Mucosa of stomach (tissue), 1 donor: ENCODE results near the gene FLT3LG.
A peak's percentile ranks its signal among the peaks of the same experiment; 100 is the strongest.
"Not testable (repeated sequence)": the region's sequence is repeated elsewhere in the genome, so short reads cannot be mapped to it uniquely, and the experiment has no call there.

ENCODE experiments used
- H3K27me3 ChIP-seq: one replicate; pipeline ENCODE4 v1.7.0; 2013; ENCODE audit warnings: mild to moderate bottlenecking, low read length; ENCODE audit not compliant: control insufficient read depth, insufficient read depth
- H3K36me3 ChIP-seq: one replicate; pipeline ENCODE4 v1.7.0; 2013; ENCODE audit warnings: low read length; ENCODE audit not compliant: control insufficient read depth, insufficient read depth
- H3K4me1 ChIP-seq: one replicate; pipeline ENCODE4 v1.7.0; 2013; ENCODE audit warnings: mild to moderate bottlenecking, low read length; ENCODE audit not compliant: control insufficient read depth, insufficient read depth
- H3K4me3 ChIP-seq: one replicate; pipeline ENCODE4 v1.7.0; 2013; ENCODE audit warnings: low read length
- H3K9ac ChIP-seq: one replicate; pipeline ENCODE4 v1.7.0; 2013; ENCODE audit warnings: mild to moderate bottlenecking, low read length, moderate library complexity
- H3K9me3 ChIP-seq: one replicate; pipeline ENCODE4 v1.7.0; 2013; ENCODE audit warnings: mild to moderate bottlenecking, low read length, moderate library complexity; ENCODE audit not compliant: control insufficient read depth
- donor health status: Pancreatic carcinoma.

Gene FLT3LG

GRCh38 chr19:49442771-49443365 is 31.1 kb upstream of the FLT3LG start:
- H3K4me3 ChIP-seq = peak overlapping the region; percentile 35
- H3K27me3 ChIP-seq = peaks cover 45% of the 10 kb centered on the region
- H3K36me3 ChIP-seq = no peaks in the 10 kb centered on the region
- peak overlapping the region; percentile 55 for H3K9ac ChIP-seq
- no peaks in the 10 kb centered on the region for H3K9me3 ChIP-seq
- peaks cover 4% of the 10 kb centered on the region for H3K4me1 ChIP-seq

- Histone ChIP-seq H3K9me3 (no peaks in the 10 kb centered on the region), H3K4me1 (peaks cover 4% of the 10 kb centered on the region), H3K27me3 (peaks cover 38% of the 10 kb centered on the region), H3K36me3 (no peaks in the 10 kb centered on the region), H3K4me3 (peak overlapping the region; percentile 35), H3K9ac (peak overlapping the region; percentile 55)
Observed at GRCh38 chr19:49443366-49444099, 30.5 kb upstream of the FLT3LG start.

GRCh38 chr19:49444100-49444700 is 29.8 kb upstream of the FLT3LG start:
- H3K36me3 ChIP-seq, H3K9ac ChIP-seq, H3K9me3 ChIP-seq, H3K4me3 ChIP-seq, H3K4me1 ChIP-seq: not testable (repeated sequence)
- H3K27me3 ChIP-seq = peaks cover 32% of the 10 kb centered on the region

GRCh38 chr19:49445997-49446396 is 28.0 kb upstream of the FLT3LG start:
- H3K9ac ChIP-seq = no peak overlapping the region
- no peaks in the 10 kb centered on the region for H3K9me3 ChIP-seq
- peaks cover 9% of the 10 kb centered on the region for H3K36me3 ChIP-seq
- H3K4me1 ChIP-seq = peaks cover 10% of the 10 kb centered on the region
- peaks cover 14% of the 10 kb centered on the region for H3K27me3 ChIP-seq
- no peak overlapping the region for H3K4me3 ChIP-seq

GRCh38 chr19:49447485-49448431 is 26.3 kb upstream of the FLT3LG start:
- Histone ChIP-seq H3K36me3 (peaks cover 9% of the 10 kb centered on the region), H3K9me3 (no peaks in the 10 kb centered on the region), H3K4me3 (no peak overlapping the region), H3K4me1 (peaks cover 12% of the 10 kb centered on the region), H3K27me3 (no peaks in the 10 kb centered on the region), H3K9ac (no peak overlapping the region)

- peaks cover 12% of the 10 kb centered on the region for H3K4me1 ChIP-seq
- H3K4me3 ChIP-seq = no peak overlapping the region
- H3K36me3 ChIP-seq = peaks cover 9% of the 10 kb centered on the region
- no peak overlapping the region for H3K9ac ChIP-seq
- H3K27me3 ChIP-seq = no peaks in the 10 kb centered on the region
- H3K9me3 ChIP-seq = no peaks in the 10 kb centered on the region
Observed at GRCh38 chr19:49448432-49448786, 25.6 kb upstream of the FLT3LG start.

GRCh38 chr19:49450405-49450804 is 23.6 kb upstream of the FLT3LG start:
- Histone ChIP-seq H3K4me3 (peak overlapping the region; percentile 8), H3K9ac (peak overlapping the region; percentile 95), H3K4me1 (peaks cover 18% of the 10 kb centered on the region), H3K27me3 (no peaks in the 10 kb centered on the region), H3K9me3 (no peaks in the 10 kb centered on the region), H3K36me3 (peaks cover 9% of the 10 kb centered on the region)

- Histone ChIP-seq H3K9me3 (no peaks in the 10 kb centered on the region), H3K4me1 (peaks cover 18% of the 10 kb centered on the region), H3K27me3 (no peaks in the 10 kb centered on the region), H3K4me3 (peak within 1 kb of the TSS; percentile 99), H3K9ac (peak within 1 kb of the TSS; percentile 97), H3K36me3 (peaks cover 9% of the 10 kb centered on the region)
Observed at GRCh38 chr19:49451430-49452181, 22.4 kb upstream of the FLT3LG start, which contains the start of gene PIH1D1. TSS of gene PIH1D1 (minus strand) at chr19:49451814. CDS start at chr19:49451574, 240 bp downstream.

- peak within 1 kb of the TSS; percentile 81 for H3K4me3 ChIP-seq
- no peaks in the 10 kb centered on the region for H3K9me3 ChIP-seq
- H3K27me3 ChIP-seq = no peaks in the 10 kb centered on the region
- peak within 1 kb of the TSS; percentile 97 for H3K9ac ChIP-seq
- H3K36me3 ChIP-seq = peaks cover 9% of the 10 kb centered on the region
- H3K4me1 ChIP-seq = peaks cover 18% of the 10 kb centered on the region
Observed at GRCh38 chr19:49453013-49453756, 20.8 kb upstream of the FLT3LG start, which contains the start of gene ALDH16A1. TSS of gene ALDH16A1 (plus strand) at chr19:49453225. CDS start at chr19:49453332, 107 bp downstream.

DNA sequence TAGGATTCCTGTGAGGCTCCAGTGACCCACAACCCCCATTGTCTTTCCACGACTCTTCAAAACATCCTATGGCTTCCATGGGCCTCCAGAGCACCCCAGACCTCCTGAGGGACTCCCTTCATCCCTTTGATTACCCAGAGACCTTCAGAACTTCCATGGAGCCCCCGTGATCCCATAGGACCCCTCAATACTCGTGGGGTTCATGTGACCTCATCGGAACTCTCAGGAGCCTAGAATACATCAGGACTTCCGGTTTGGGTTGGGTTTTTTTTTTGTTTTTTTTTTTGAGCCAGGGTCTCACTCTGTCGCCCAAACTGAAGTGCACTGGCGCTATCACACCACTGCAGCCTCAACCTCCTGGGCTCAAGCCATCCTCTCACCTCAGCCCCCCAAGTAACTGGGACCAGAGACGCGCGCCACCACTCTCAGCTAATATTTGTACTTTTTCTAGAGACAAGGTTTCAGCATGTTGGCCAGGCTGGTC is 20.2 kb upstream of the FLT3LG start:
- H3K4me3 ChIP-seq = peak overlapping the region; percentile 81
- no peaks in the 10 kb centered on the region for H3K27me3 ChIP-seq
- H3K36me3 ChIP-seq = peaks cover 7% of the 10 kb centered on the region
- H3K4me1 ChIP-seq = peaks cover 22% of the 10 kb centered on the region
- peak overlapping the region; percentile 97 for H3K9ac ChIP-seq
- H3K9me3 ChIP-seq = no peaks in the 10 kb centered on the region
